HL-60 (cell line): Measurements from ENCODE around the gene CNMD.

Experiments
- DNase-seq, 2 experiments: peaks; one replicate each; pipeline ENCODE4 v3.0.0-alpha.2; 2010 to 2020; ENCODE audit warnings: low read depth in 1 of 2, low spot score in 1 of 2
- H3K27ac ChIP-seq: fragments of 250-450 bp; sonication (Bioruptor Pico); replicated peaks from 2 replicates; pipeline ENCODE4 v1.5.1; 2020; ENCODE audit warnings: mild to moderate bottlenecking, moderate library complexity
- H3K27me3 ChIP-seq: fragments of 250-450 bp; sonication (Bioruptor Pico); 2 replicates; pipeline ENCODE4 v1.5.1; 2021; ENCODE audit warnings: mild to moderate bottlenecking, moderate library complexity; ENCODE audit not compliant: insufficient read depth, poor library complexity, severe bottlenecking
- H3K4me3 ChIP-seq: replicated peaks from 2 replicates; pipeline ENCODE4 v1.5.1; 2011; ENCODE audit warnings: mild to moderate bottlenecking, control low read depth, low read length; ENCODE audit not compliant: insufficient read depth
- CTCF ChIP-seq: IDR thresholded peaks from one replicate; pipeline ENCODE4 v1.5.1; 2011; ENCODE audit warnings: low read length, control low read depth, inconsistent platforms; ENCODE audit not compliant: insufficient read depth
- GABPA ChIP-seq: IDR thresholded peaks from 2 replicates; pipeline ENCODE4 v1.6.1; 2012; ENCODE audit warnings: low read depth
- POLR2AphosphoS5 ChIP-seq: IDR thresholded peaks from 2 replicates; pipeline ENCODE4 v1.6.1; 2012; ENCODE audit warnings: low read depth
- REST ChIP-seq: IDR thresholded peaks from 2 replicates; pipeline ENCODE4 v1.6.1; 2012; ENCODE audit warnings: low read depth; ENCODE audit not compliant: insufficient replicate concordance
- SPI1 ChIP-seq: IDR thresholded peaks from 2 replicates; pipeline ENCODE4 v1.6.1; 2012; ENCODE audit warnings: low read depth, mild to moderate bottlenecking, borderline replicate concordance

CNMD gene

GRCh38 chr13:52786766-52787165, 47.1 kb upstream of the CNMD start:
- no peak for DNase-seq
- peaks cover 23% of the 10 kb centered on the region for H3K27me3 ChIP-seq
- TF ChIP-seq POLR2AphosphoS5 (no peak), REST (no peak), SPI1 (no peak), CTCF (no peak), GABPA (no peak)
- H3K27ac ChIP-seq = no peak overlapping the region
- H3K4me3 ChIP-seq = no peak overlapping the region

DNA sequence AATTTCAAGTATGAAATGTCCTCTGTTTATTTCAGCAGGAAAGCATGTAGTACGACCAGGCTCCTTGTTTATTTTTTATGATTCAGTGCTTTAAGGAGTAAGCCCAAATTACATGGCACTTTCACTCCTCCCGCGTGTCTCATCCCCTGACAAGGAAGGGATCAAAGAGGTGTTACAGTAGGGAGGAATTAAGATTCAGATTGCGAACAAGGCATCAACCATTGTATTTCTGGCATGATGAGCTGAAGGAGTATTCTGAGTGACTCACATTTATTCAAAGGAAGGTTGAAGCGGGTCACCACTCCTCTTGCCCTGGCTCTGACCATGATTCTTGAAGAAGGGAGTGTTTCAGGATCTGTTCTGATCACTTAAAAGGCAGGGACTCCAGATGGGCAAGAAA, 46.1 kb upstream of the CNMD start:
- no peak for DNase-seq
- TF ChIP-seq REST (no peak), GABPA (no peak), CTCF (no peak), SPI1 (no peak), POLR2AphosphoS5 (no peak)
- Histone ChIP-seq H3K27ac (no peak overlapping the region), H3K4me3 (no peak overlapping the region), H3K27me3 (peaks cover 23% of the 10 kb centered on the region)

- TF ChIP-seq REST (no peak), SPI1 (no peak), POLR2AphosphoS5 (no peak)
- DNase-seq = no peak
- Histone ChIP-seq H3K27ac (no peak overlapping the region), H3K4me3 (no peak overlapping the region), H3K27me3 (peaks cover 23% of the 10 kb centered on the region)
Observed at GRCh38 chr13:52784591-52785340, 45.1 kb upstream of the CNMD start.
